Endothelial cell of umbilical vein (primary cell): ENCODE measurements around the gene WIPF3.

Source experiments
- JUN ChIP-seq: IDR thresholded peaks from 2 replicates; pipeline ENCODE4 v1.6.1; 2011; ENCODE audit warnings: borderline replicate concordance, low read depth; ENCODE audit not compliant: insufficient read length, insufficient read depth
- POLR2A ChIP-seq: IDR thresholded peaks from 2 replicates; pipeline ENCODE4 v1.6.1; 2012; ENCODE audit warnings: low read depth, mild to moderate bottlenecking, control low read depth, low read length
- TF ChIP-seq, protein P1 (sequence below), 2 donors: IDR thresholded peaks; 1 replicate in 1 of 2; 2 replicates in 1 of 2; pipeline ENCODE4 v1.5.1; 2011; ENCODE audit warnings: low read length in 2 of 2, mild to moderate bottlenecking in 2 of 2, moderate library complexity in 2 of 2, control low read depth in 1 of 2, inconsistent platforms in 1 of 2, low read depth in 1 of 2; ENCODE audit not compliant: insufficient read depth in 1 of 2; ENCODE audit errors: extremely low read depth in 1 of 2

DNA sequence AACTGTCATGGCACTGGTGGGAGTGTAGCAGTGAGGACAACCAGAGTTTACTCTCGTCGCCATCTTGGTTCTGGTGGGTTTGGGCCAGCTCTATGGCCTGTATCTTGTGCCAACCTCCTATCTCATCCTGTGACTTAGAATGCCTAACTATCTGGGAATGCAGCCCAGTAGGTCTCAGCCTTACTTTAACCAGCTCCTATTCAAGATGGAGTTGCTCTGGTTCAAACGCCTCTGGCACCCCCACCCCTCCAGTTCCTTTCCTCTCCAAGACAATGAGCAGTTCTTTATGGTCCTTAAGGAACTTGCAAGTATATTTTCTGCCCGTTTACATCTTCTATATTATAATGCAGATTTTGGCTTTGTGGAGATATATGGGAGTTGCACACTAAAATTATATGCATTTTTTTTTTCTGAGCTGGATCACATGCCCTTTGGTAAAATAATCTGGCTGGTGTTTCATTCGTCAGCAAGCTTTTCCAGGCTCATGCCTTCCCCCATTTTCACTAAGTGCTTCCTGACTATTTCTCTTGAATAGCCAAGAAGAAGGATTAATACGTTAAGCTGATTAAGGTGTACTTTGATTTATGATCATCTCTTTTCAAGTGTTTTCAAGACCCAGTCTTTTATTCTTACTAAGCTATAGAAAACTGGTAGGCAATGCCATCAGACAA lies 11.2 kb upstream of the WIPF3 start:
- TF ChIP-seq POLR2A = no peak
- TF ChIP-seq, protein P1, sequence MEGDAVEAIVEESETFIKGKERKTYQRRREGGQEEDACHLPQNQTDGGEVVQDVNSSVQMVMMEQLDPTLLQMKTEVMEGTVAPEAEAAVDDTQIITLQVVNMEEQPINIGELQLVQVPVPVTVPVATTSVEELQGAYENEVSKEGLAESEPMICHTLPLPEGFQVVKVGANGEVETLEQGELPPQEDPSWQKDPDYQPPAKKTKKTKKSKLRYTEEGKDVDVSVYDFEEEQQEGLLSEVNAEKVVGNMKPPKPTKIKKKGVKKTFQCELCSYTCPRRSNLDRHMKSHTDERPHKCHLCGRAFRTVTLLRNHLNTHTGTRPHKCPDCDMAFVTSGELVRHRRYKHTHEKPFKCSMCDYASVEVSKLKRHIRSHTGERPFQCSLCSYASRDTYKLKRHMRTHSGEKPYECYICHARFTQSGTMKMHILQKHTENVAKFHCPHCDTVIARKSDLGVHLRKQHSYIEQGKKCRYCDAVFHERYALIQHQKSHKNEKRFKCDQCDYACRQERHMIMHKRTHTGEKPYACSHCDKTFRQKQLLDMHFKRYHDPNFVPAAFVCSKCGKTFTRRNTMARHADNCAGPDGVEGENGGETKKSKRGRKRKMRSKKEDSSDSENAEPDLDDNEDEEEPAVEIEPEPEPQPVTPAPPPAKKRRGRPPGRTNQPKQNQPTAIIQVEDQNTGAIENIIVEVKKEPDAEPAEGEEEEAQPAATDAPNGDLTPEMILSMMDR (IDR thresholded peaks at IDR 0.05; ENCODE audit: extremely low read depth in 1 of 2, insufficient read depth in 1 of 2, low read depth in 1 of 2, low read length in 2 of 2) = no peak
- TF ChIP-seq JUN = no peak
